HG03139 (cell line): Measurements from ENCODE around the gene BRME1.
"Not testable (repeated sequence)": the region's sequence is repeated elsewhere in the genome, so short reads cannot be mapped to it uniquely, and the experiment has no call there.

Source experiments
- ATAC-seq: cut with Tn5 transposase; IDR thresholded peaks from one replicate; pipeline ENCODE4 v1.9.1; 2021; ENCODE audit not compliant: unreplicated experiment

Gene BRME1

DNA sequence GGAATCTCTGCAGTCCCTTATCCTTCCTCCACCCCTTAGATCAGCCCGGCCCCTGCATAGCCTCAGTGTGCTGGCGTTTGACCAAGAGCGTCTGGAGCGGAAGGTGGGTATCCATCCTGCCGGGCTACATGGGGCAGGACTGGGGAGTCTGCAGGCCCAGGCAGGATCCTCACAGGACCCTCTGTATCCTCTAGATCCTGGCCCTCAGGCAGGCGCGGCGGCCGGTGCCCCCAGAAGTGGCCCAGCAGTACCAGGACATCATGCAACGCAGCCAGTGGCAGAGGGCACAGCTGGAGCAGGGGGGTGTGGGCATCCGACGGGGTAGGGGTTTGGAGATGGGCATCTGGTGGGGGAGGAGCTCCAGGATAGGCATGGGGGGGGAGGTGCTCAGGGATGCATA is 23.4 kb upstream of the BRME1 start:
- ATAC-seq = no peak

DNA sequence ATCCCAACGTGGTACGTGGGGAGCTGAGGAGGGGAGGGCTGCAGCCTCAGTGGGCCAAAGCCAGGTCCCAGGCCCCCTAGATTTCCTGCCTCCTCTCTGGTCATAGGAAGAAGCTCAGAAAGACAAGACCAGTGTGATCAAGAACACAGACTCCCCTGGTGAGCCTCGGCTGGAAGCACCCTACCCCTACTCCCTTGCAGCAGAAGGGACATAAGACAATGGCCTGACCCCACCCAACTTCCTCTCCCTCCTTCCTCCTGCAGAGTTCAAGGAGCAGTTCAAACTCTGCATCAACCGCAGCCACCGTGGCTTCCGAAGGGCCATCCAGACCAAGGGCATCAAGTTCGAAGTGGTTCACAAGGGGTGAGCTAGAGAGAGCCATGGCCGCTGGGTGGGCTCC is 20.8 kb upstream of the BRME1 start:
- ATAC-seq = no peak

DNA sequence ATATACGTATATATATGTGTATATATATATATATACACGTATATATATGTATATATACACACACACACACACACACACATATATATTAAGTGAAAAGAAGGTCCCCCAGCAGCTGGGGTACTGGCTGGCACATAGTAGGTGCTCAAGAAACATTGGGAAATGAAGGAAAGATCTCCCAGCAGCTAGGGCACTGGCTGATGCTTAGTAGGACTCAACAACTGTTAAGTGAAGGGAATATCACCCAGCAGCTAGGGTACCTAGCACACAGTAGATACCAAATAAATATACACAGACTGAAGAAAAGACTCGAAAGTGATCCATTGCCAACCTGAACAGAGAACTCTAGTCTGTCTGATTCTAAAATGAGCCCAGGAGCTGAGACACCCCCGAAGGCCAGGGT is 20.1 kb upstream of the BRME1 start:
- ATAC-seq = no peak

DNA sequence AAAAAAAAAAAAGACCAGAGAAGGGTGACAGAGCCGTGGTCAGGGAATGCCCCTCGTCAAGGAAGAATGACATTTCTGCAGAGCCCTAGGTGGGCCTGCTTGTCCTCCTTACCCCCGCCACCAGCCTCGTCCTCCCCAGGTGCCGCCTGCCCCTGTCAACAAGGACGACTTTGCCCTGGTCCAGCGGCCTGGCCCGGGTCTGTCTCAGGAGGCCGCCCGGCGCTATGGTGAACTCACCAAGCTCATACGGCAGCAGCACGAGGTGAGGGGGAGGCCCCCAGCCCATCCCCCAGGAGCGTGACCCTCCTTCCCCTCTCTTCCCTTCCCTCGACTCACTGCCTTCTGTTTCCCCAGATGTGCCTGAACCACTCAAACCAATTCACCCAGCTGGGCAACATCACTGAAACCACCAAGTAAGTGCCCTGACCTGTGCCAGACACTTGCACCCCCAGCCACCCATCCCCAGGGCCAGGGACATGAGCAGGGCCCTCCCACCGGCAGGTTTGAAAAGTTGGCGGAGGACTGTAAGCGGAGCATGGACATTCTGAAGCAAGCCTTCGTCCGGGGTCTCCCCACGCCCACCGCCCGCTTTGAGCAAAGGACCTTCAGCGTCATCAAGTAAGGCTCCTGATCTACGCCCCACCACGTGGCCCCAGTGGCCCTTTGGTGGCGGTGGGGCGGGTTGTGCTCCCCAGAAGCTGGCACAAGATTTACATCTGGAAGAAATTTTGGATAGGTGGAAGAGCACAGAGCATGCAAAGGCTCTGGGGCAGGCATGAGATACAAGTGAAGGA is 17.5 kb upstream of the BRME1 start:
- ATAC-seq = no peak

DNA sequence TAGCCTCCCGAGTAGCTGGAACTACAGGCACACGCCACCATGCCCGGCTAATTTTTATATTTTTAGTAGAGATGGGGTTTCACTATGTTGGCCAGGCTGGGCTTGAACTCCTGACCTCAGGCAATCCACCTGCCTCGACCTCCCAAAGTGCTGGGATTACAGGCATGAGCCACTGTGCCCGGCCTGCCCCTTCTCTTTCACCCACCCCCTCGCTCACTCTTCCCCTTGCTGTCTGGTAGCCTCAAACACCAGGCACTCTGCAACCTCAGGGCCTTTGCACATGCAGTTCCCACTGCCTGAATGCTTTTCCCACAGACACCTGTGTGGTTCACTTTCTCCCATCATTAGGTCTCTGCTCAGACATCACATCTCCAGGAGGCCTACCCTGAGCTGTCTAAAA is 16.2 kb upstream of the BRME1 start:
- not testable (repeated sequence) for ATAC-seq

DNA sequence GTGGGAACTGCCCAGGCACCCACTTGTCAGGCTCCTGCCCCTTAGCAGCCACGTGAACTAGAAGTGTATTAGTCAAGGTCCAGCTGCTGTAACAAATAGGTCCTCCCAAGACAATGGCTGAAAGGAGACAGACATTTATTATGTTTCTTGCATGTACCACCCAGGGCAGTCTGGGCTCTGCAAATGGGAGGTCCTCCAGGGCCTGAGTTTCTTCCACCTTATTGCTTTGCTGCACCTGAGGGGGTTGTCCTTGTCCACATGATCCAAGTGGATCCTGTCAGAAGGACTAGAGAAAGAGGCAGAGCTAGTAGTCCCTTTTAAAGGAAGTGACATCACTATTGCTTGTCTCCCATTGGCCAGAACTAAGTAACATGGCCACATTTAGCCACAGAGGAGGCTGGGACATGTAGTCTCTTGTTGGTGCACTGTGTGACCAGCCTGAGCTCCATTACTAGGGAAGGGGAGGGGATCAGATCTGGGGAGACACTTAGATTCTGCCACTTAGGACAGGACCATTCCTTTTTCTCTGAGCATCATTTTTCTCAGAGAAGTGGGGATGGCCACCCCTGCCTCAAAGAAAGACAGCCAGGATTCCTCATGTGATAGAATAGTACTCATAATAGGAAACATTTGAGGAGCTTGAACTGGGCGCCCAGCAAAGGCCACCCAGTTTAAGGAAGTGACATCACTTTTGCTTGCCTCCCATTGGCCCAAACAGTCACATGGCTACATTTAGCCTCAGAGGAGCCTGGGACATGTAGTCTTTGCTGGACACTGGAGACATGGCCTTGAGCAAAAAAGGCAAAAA is 15.2 kb upstream of the BRME1 start:
- ATAC-seq = no peak

DNA sequence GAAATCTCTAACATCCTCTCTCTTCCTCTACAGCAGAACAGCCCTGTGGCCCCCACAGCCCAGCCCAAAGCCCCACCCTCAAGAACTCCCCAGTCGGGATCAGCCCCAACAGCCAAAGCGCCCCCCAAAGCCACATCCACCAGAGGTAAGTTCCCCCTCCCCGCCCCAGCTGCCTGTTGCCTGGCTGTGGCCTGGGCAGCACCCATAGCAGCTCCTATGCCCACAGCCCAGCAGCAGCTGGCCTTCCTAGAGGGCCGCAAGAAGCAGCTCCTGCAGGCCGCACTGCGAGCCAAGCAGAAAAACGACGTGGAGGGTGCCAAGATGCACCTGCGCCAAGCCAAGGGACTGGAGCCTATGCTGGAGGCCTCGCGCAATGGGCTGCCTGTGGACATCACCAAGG is 14.6 kb upstream of the BRME1 start:
- ATAC-seq = no peak

DNA sequence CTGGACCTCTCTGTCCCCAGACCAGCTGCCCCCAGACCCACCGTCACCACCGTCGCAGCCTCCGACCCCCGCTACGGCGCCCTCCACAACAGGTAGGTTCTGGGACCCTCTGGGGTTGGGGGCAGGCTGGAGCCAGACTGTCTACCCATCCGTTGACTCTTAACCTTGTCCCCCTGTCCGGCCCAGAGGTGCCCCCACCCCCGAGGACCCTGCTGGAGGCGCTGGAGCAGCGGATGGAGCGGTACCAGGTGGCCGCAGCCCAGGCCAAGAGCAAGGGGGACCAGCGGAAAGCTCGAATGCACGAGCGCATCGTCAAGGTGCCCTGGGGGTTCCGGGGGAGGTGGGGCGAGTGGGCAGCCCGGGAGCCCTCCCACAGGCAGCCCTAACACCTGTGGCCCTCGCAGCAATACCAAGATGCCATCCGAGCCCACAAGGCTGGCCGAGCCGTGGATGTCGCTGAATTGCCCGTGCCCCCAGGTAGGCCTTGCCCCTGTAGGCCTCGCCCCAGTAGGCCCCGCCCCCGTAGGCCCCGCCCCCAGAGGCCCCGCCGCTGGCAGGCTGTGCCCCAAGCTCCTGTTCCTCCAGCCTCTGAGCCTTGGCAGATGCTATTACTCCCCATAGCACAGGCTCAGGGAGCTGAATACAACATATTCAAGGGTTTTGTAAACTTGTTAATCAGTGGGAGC is 13.0 kb upstream of the BRME1 start:
- ATAC-seq = no peak

DNA sequence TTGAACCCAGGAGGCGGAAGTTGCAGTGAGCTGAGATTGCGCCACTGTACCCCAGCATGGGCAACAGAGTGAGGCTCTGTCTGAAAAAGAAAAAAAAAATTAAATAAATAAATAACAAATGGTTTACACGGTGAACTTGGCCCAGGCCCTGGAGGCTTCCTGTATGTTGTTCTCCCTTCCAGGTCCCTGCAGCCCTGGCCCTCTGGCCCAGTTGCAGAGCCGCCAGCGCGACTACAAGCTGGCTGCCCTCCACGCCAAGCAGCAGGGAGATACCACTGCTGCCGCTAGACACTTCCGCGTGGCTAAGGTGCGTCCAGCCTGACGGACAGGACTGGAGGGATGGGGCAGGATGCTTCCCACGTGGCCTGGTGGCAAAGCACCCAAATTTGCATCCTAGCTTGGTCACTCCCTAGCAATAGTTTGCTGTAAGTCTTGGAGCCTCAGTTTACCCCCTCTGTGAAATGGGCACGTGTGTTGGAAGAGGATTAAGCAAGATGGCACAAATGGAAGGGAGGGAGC is 12.0 kb upstream of the BRME1 start:
- ATAC-seq = no peak

DNA sequence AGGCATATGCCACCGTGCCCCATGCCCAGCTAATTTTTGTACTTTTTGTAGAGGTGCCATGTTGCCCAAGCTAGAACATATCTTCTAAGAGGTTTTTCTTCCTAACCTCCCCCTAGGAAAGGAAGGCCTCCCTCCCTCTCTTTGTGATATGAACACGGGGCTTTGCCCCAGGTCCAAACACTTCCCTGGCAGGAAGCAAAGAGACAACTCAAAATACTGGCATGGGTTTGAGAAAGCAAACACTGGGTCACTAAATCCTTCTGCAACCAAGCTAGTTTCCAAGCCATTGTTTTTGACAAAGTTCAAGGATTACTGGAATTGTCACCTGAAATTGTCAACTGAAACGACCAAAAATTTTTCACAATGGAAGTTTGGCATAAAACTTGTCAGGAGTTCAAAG is 8.9 kb upstream of the BRME1 start:
- ATAC-seq = no peak

DNA sequence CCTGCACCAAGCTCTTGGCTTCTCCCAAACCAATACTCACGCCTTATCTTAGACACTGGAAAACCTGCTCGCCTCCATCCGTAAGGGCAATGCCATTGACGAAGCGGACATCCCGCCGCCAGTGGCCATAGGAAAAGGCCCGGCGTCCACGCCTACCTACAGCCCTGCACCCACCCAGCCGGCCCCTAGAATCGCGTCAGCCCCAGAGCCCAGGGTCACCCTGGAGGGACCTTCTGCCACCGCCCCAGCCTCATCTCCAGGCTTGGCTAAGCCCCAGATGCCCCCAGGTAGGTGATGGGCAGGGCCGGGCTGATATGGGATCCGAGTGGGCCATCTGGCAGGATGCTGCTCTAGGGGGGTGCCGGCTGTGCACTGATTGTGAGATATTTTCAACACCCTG is 7.4 kb upstream of the BRME1 start:
- ATAC-seq = no peak

DNA sequence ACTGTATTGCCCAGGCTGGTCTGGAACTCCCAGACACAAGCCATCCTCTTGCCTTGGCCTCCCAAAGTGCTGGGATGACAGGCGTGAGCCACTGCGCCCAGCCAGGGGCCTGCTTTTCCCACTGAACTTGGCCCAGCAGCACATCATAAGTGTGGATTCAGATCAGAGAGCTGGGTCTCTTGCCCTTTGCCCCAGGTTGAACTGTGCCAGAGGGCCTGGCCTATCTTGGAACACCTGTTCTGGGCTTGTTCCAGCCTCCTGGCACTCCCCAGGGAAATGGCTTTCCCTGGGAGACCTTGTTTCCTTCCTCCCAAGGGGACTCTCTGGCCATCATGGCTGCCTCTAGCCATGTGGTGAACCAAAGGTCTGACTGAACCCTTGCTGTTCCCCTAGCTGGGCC is 3.5 kb upstream of the BRME1 start:
- ATAC-seq = no peak

DNA sequence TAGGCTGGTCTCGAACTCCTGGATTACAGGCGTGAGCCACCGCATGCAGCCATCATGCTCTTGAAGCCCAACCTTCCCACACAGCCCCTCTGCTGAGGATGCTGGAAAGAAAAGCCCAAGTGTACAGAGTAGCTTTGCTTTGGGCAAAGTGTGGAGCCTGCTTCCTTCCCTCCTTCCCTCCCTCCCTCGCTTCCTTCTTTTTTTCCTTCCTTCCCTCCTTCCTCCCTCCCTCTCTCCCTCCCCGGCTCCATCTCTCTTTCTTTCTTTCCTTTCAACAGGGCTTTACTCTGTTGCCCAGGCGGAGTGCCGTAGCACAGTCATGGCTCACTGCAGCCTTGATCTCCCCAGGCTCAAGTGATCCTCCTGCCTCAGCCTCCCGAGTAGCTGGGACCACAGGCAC is 2.8 kb upstream of the BRME1 start:
- no peak for ATAC-seq

DNA sequence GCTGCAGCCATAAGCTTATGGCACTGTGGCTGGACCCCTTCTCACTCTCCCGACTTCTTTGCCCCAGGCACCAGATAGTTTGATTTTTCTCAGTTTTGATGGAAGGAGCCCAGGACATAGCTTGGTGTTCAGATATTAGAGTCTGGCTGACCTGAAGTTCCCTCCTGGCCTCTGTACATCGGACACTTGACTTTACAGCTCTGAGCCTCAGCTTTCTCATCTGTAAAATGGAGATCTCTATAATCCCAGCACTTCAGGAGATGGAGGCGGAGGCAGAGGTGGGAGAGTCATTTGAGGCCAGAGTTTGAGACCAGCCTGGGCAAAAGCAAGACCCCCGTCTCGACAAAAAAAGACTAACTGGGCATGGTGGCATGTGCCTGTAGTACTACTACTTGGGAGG is 993 bp upstream of the BRME1 start:
- ATAC-seq = no peak

DNA sequence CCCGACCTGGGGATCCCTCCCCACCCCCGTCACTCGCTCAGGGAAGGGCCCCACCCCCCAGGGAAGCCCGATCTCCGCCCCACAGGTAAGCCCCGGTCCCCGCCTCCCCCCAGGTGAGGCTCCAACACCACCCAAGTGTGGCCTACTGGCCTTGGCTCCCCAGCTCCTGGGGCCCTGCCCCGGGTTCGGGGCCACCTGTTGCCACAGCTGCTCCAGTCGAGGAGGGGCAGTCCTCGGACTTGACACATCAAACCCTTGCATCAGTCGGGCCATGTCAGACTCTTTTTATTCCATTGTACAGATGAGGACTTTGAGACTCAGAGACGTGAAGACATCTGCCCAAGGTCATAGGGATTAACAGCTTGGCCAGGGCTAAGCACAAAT is 596 bp upstream of the BRME1 start:
- no peak for ATAC-seq

DNA sequence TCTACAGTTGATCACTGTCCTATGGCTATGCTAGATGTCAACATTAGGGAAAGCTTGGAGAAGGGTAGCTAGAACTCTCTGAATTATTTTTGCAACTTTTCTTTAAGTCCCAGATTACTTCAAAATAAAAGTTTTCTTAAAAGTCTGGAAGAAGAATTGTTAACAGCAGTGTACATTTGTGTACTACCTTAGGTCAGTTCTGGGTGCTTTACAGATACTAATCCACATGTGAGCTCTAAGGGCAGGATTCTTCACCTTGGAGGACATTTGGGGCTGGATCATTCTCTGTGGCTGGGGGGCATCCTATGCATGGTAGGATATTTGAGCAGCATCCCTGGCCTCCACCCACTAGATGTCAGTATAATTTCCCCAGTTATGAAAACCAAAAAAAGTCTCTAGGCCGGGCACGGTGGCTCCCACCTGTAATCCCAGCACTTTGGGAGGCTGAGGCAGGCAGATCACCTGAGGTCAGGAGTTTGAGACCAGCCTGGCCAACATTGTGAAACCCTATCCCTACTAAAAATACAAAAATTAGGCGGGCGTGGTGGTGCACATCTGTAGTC is 2.8 kb downstream of the BRME1 start:
- ATAC-seq = no peak

DNA sequence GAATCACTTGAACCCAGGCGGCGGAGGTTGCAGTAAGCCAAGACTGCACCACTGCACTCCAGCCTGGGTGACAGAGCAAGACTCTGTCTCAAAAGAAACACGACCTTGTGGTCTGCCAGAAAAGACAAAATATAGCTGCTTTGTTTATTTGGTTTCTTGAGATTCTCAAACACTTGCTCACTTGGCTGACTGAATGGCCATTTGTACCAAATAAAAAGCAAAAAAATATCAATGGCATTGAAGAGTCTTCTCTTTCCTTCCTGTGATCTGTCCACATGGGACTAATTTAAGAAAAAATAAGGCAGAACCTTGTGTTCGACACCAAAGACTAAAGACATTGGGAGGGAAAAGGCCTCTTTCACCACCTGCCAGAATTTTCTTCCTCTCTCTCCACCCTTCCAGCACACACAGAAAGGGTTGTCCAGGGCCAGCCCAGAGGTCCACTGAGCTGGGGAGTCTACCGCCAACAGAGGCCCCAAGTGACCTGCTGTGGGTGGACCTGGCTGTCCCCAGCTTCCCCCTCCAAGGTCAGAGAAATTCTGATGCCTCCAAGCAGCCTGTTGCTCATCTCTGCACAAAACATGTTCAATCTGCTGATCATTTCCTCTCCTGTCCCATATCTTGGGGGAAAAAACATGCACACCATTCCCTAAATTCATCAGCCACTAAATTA is 5.9 kb downstream of the BRME1 start:
- no peak for ATAC-seq

DNA sequence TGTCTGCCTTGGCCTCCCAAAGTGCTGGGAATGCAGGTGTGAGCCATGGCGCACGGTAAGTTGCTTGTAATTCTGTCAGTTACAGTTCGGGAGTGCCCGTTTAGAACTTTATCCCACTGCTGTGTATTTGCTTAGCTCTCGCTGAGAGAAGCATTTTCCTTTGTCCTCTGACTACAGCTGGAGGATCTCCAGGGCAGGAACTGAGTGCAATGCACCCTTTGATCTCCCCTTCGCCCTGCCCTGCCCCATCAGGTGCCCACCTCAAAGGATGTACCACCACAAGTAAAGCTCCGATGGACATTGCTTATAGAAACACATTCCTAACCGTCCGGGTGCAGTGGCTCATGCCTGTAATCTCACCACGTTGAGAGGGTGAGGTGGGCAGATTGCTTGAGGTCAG is 6.5 kb downstream of the BRME1 start:
- no peak for ATAC-seq

DNA sequence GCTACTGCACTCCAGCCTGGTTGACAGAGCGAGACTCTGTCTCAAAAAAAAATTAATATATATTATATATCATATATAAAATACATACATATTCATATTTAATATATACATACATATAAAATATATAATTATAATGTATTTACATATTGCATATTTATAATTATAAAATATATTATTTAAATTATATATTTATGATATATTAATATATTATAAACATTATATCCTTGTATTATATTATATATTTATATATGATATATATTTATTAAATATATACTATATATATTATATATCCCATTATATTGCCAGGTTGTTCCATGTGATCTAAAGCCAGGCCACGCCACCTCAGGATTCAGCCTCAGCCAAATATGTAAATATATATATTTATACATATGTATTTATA is 9.7 kb downstream of the BRME1 start:
- ATAC-seq = no peak

DNA sequence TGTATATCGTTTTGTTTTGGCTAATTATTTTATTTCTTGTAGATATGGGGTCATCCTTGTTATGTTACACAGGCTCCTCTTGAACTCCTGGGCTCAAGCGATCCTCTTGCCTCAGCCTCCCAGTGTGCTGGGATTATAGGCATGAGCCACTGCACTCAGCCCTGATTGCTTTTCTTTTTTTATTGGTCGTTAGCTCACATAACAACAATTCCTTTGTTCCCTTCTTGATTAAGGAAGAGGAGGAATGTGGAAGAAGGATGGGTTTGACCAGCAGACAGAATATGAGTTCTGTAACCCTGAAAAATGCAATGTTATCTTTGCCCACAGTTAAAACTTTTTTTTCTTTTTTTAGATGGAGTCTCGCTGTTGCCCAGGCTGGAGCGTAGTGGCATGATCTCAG is 11.4 kb downstream of the BRME1 start:
- ATAC-seq = no peak

DNA sequence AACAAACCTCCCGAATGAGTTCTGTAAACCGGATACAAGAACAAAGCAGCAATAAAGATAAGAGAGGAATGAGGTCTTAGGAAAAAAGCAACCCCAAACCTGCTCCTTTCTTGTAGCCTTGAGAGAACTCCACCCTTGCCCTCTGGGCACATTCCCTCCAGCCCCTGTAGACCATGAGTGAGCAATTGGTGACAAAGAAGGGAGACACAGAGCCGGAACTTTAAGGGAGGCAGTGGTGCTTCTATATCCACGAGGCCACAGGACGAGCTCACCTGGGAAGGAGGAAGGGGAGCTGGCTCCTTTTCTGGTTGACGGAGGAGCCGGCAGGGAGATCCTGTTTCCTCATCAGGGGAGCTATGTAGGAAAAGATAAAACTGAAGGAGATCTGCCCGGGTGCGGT is 13.0 kb downstream of the BRME1 start:
- ATAC-seq = no peak
